Skeletal muscle cell (primary cell): ENCODE results near the gene GPRC6A.
"Not testable (repeated sequence)": the region's sequence is repeated elsewhere in the genome, so short reads cannot be mapped to it uniquely, and the experiment has no call there.

Source experiments
- DNase-seq: peaks from one replicate; pipeline ENCODE4 v3.0.0-alpha.2; 2010; ENCODE audit warnings: low read depth
- H3K4me3 ChIP-seq: 2 replicates; pipeline ENCODE4 v1.5.1; 2011; ENCODE audit warnings: low read depth, mild to moderate bottlenecking, control low read depth, low read length, moderate library complexity

GPRC6A gene, protein sequence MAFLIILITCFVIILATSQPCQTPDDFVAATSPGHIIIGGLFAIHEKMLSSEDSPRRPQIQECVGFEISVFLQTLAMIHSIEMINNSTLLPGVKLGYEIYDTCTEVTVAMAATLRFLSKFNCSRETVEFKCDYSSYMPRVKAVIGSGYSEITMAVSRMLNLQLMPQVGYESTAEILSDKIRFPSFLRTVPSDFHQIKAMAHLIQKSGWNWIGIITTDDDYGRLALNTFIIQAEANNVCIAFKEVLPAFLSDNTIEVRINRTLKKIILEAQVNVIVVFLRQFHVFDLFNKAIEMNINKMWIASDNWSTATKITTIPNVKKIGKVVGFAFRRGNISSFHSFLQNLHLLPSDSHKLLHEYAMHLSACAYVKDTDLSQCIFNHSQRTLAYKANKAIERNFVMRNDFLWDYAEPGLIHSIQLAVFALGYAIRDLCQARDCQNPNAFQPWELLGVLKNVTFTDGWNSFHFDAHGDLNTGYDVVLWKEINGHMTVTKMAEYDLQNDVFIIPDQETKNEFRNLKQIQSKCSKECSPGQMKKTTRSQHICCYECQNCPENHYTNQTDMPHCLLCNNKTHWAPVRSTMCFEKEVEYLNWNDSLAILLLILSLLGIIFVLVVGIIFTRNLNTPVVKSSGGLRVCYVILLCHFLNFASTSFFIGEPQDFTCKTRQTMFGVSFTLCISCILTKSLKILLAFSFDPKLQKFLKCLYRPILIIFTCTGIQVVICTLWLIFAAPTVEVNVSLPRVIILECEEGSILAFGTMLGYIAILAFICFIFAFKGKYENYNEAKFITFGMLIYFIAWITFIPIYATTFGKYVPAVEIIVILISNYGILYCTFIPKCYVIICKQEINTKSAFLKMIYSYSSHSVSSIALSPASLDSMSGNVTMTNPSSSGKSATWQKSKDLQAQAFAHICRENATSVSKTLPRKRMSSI

GRCh38 chr6:116828983-116829382 lies at the start of gene GPRC6A:
Gene GPRC6A, minus strand, starts transcription at chr6:116829083. Its CDS starts 70 bp downstream, at chr6:116829013.
- H3K4me3 ChIP-seq, result no peak within 1 kb of the TSS
- no peak for DNase-seq

- no peak overlapping the region for H3K4me3 ChIP-seq
- DNase-seq, result no peak
Measured at GRCh38 chr6:116877743-116878142, 48.9 kb upstream of the GPRC6A start.

- peak within 1 kb of the TSS; percentile 3 for H3K4me3 ChIP-seq
- DNase-seq, result no peak
Measured at GRCh38 chr6:116876635-116877611, 48.0 kb upstream of the GPRC6A start, which contains the start of gene RFX6. Gene RFX6, plus strand, starts transcription at chr6:116877242. Its CDS starts 34 bp downstream, at chr6:116877276.

GRCh38 chr6:116876107-116876506 lies 47.2 kb upstream of the GPRC6A start:
- H3K4me3 ChIP-seq, result no peak overlapping the region

DNA sequence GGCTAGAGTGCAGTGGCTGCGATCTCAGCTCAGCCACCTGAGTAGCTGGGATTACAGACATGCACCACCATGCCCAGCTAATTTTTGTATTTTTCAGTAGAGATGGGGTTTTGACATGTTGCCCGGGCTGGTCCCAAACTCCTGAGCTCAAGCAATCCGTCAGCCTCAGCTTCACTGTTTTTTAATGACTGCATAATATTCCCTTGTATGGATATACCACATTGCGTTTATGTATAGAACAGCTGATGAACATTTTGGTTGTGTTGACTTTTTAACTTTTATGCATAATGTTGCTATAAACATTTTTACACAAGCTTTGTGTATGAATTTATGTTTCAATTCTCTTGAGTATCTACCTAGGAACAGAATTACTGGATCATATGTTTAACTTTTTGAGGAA lies 43.9 kb upstream of the GPRC6A start:
- no peak for DNase-seq
- no peak overlapping the region for H3K4me3 ChIP-seq

More at GRCh38 chr6:116876107-116876506, 47.2 kb upstream of the GPRC6A start:
- no peak for DNase-seq

GRCh38 chr6:116866281-116866871 lies 37.5 kb upstream of the GPRC6A start:
- no peak overlapping the region for H3K4me3 ChIP-seq
- DNase-seq, result no peak

DNA sequence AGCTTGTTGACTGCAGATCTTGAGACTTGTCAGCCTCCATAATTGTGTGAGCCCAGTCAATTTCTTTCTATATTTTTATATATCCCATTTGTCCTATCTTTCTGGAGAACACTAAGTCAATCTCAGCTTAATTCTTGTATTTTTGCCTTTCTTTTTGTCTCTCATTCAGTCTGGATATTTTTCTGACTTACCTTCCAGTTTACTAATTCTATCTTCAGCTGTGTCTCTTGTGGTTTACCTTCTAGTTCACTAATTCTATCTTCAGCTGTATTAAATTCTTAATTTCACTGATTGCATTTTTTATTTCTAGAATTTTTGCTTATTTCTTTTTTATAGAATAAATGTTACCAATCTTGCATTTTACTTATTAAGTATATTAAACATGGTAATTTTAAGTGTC lies 30.4 kb upstream of the GPRC6A start:
- H3K4me3 ChIP-seq, result no peak overlapping the region
- no peak for DNase-seq

DNA sequence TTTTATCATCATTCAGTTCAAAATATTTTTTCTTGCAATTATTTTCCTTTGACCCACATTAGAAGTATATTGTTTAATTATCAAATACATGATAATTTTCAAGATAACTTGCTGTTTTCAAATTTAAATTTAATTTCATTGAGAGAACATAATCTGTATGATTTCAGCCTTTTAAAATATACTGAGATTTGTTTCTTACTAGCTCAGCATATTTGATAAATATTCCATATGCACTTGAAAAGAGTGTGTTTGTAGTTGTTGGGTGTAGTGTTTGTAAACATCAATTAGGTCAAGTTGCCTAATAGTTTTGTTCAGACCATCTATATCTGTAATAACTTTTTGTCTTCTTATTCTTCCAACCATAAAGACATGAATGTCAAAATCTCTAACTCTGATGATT lies 29.2 kb upstream of the GPRC6A start:
- H3K4me3 ChIP-seq, result no peak overlapping the region
- no peak for DNase-seq

GRCh38 chr6:116847227-116847626 lies 18.3 kb upstream of the GPRC6A start:
- no peak for DNase-seq
- H3K4me3 ChIP-seq, result no peak overlapping the region

DNA sequence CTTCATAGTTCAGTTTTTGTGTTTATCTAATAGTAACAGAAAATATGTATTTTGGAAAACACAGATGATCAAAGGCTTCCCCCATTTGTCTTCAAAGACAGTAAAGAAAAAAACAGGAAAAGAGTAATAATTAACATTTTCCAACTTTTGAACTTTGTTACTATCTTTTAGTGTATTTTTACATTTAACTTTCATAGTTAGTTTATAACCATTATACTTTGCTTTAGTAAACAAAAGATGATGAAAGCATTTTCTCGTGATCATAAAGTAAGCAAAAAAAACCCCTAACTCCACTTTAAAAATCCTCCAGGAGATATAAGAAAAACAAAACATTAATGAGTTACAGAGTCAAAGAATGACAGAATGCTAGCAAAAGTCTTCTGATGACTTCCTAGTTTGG lies 13.6 kb upstream of the GPRC6A start:
- no peak for DNase-seq
- H3K4me3 ChIP-seq, result no peak overlapping the region

DNA sequence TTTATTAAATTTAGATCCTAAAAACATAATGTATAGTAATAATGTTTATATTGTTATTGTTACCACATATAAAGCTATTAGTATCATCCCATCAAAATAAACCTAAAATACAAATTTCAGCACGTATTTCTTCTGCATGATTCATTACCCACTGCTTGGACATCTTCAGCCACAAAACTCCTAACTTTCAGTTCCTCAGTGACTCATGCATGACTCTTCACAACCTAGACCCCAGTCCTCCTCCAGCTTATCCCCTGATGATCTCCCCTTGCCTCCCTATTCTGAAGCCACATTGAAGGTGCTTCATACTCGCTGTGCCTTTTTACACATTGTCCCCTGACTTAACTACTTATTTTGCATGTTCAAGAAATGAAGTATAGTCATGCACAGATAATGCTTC lies 11.2 kb upstream of the GPRC6A start:
- no peak overlapping the region for H3K4me3 ChIP-seq
- DNase-seq, result peak; percentile 21

DNA sequence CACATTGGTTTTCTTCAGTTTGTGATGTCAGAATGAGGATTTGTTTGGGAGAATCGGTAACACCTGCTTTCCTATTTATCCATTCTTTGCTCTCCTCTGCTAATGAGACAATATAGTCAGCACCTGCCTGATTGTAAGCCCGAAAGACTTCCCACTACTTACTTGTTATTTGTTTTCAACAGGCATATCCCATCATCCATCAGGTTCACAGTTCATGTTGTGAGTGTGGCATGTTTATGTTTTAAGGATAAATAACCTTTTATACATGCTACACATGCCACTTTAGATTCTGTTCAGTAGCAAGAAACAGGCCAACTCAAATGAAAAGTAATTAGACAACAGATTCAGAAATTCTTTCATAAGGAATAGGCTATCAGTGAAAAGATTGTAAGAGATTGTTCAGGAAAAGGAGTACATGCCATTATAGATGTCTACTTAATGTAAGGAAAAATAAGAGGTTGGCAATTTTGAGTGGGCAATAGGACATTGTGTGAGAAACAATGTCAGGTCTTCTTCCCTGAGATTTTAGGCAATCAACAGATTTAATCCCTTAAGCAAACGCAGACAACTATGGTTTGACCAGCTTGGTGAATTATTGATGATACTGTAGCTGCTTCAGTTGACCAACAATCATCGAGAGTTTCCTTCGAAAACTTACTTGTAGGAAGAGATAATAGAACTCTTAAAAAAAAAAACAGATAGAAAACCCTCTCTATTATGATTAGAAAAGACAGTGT lies 7.9 kb upstream of the GPRC6A start:
- DNase-seq, result no peak

DNA sequence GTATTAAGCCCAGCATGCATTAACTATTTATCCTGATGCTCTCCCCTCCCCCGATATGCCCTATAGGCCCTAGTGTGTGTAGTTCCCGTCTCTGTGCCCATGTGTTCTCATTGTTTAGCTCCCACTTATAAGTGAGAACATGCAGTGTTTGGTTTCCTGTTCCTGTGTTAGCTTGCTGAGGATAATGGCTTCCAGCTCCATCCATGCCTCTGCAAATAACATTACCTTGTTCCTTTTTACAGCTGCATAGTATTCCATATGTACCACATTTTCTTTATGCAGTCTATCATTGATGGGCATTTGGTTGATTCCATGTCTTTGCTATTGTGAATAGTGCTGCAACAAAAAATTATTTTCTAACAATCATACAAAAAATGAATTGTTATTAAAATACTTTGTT lies 5.6 kb upstream of the GPRC6A start:
- not testable (repeated sequence) for H3K4me3 ChIP-seq, DNase-seq

More for the DNA sequence above, 7.9 kb upstream of the GPRC6A start:
- H3K4me3 ChIP-seq, result no peak overlapping the region

DNA sequence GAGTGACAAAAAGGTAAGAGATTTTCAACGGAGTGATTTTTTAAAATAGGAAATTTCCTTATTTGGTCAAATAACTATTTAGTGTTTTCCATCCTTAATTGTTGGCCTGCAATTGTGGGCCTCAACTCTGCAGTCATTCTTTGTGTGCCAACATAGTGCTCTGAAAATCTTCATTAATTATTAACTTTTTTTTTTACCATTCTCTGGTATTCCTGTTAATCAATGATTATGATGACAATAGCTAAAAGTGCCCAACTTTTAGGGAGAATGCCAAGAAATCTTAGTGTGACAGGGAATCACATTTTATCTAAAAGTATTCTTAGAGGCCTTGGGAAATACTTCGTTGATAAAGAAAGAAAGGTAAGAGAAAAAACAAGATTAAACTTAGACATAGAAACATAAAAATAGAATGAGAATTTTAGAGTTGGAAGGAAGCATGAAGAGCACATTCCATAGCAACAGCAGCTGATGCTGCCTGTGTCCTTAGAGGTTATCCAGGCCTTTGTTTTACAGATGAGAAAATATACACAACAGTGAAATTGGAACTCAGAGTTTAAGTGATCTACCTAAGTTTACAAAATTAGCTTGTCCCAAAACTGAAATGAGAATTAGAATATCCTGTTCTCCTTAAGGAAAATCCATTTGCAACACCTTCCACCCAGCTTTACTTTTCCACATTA lies 1.2 kb downstream of the GPRC6A start:
- H3K4me3 ChIP-seq, result no peak overlapping the region
- no peak for DNase-seq

- not testable (repeated sequence) for H3K4me3 ChIP-seq, DNase-seq
Measured at GRCh38 chr6:116816336-116816735, 12.5 kb downstream of the GPRC6A start.

DNA sequence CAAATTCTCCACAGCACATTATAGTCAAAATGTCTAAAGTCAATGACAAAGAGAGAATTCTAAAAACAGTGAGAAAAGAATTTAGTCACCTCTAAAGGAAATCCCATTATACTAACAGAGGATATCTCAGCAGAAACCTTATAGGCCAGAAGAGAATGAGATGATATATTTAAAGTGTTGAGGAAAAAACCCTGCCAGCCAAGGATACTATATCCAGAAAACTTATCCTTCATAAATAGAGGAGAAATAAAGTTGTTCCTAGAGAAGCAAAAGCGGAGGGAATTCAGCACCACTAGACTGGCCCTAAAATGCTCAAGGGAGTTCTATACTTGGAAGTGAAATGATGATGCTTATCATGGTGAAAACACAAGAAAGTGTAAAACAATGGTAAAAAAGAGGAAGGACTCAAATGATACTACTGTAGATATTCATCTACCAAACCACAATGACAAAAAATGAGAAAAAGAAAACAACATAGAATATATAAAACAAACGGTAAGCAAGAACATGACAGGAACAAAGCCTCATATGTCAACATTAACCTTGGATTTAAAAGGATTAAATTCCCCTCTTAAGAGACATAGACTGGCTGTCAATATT lies 16.7 kb downstream of the GPRC6A start:
- H3K4me3 ChIP-seq, result no peak overlapping the region
- DNase-seq, result no peak

DNA sequence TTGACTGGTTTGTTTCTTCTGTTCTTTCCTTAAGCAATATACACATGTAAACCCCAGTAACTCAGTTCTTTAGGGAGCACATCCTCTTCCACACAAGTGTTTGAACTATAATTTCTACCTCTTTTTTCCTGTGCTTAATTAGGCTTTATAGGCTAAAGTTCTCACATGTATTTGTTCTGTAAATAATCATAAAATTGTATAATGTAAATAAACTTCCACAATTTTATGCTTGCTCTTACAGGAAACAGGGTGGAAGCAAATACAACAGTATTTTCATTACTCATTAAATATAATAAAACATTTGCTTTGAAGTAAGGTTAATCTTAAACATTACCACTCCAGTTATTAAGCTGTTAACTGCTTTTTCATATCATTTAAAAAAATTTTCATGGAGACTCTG lies 26.9 kb downstream of the GPRC6A start:
- H3K4me3 ChIP-seq, result no peak overlapping the region
- no peak for DNase-seq
